Loucy (cell line): ENCODE data around the gene SPATC1L.

Experiments used
- EZH2phosphoT487 ChIP-seq: fragments of 200-600 bp; IDR thresholded peaks from 2 replicates; pipeline ENCODE4 v1.6.1; 2018; ENCODE audit warnings: antibody characterized with exemption, mild to moderate bottlenecking, moderate library complexity, borderline replicate concordance
- TF ChIP-seq, protein P1 (sequence below): fragments of 200-600 bp; sonication (generic); conservative IDR thresholded peaks from 2 replicates; pipeline ENCODE4 v1.5.1; 2014; ENCODE audit warnings: mild to moderate bottlenecking, antibody characterized with exemption, low read length

DNA sequence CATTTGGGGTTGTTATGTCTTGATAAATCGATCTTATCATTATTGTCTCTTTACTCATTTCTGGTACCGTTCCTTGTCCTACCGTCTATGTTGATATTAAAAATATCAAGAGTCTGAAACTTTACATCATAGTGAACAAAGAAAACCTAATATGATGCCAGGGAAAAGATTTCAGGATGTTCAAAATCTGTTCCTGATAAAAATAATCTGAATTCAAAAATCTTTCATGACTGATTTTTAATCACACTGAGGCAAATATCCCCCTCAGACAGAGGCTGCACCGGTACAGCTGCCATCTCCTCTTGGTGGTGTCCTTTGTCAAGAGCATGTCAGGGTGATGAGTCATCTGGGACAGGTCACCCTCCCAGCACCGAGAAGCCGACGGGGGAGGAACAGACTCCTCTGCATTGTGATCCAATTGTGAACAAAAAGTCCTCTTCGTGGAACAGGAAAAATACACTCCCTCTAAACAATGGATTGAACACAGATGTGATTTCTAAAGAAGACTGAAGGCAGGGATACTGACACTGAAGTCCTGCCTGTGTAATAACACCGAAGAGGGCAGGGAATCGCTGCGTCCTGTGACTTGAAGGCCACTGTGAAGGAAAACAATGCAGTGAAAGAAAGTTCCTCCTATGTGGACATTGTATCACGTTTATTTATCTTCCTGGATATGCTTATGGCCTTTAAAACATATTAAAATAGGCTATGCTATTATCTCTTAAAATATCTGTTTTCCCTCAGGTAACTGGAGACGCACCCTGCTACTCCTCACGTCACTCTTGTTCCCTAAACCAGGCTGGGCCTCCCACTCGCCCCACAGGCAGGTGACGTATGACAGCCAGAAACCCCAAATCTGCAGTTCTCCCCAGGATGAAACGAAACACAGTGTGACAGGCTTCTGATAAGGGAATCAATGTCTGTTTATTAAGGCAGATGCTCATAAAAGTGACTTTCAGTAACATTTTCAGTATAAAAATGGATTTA is 4.3 kb upstream of the SPATC1L start:
- TF ChIP-seq, protein P1, sequence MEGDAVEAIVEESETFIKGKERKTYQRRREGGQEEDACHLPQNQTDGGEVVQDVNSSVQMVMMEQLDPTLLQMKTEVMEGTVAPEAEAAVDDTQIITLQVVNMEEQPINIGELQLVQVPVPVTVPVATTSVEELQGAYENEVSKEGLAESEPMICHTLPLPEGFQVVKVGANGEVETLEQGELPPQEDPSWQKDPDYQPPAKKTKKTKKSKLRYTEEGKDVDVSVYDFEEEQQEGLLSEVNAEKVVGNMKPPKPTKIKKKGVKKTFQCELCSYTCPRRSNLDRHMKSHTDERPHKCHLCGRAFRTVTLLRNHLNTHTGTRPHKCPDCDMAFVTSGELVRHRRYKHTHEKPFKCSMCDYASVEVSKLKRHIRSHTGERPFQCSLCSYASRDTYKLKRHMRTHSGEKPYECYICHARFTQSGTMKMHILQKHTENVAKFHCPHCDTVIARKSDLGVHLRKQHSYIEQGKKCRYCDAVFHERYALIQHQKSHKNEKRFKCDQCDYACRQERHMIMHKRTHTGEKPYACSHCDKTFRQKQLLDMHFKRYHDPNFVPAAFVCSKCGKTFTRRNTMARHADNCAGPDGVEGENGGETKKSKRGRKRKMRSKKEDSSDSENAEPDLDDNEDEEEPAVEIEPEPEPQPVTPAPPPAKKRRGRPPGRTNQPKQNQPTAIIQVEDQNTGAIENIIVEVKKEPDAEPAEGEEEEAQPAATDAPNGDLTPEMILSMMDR: no peak
- TF ChIP-seq EZH2phosphoT487: no peak
